Liver (tissue), 9 donors: Measurements from ENCODE around the gene TSN. TPM values are rescaled to one million over a fixed set of nuclear protein-coding genes. Genes with fewer than 3 reads are reported as not detected.
"Not testable (repeated sequence)": the region's sequence is repeated elsewhere in the genome, so short reads cannot be mapped to it uniquely, and the experiment has no call there.

Experiments used
- DNase-seq: peaks from one replicate; pipeline ENCODE4 v3.0.0-alpha.2; 2017; ENCODE audit warnings: low spot score
- H3K27ac ChIP-seq, 2 donors: one replicate each; pipeline ENCODE4 v1.7.0; 2013; ENCODE audit warnings: inconsistent platforms in 2 of 2, low read length in 2 of 2, control low read depth in 1 of 2, low read depth in 1 of 2, mild to moderate bottlenecking in 1 of 2
- H3K27me3 ChIP-seq, 4 donors: one replicate each; pipeline versions ENCODE4 v1.6.1 to v1.7.0; 2013; ENCODE audit warnings: low read length in 3 of 4, inconsistent platforms in 1 of 4, mild to moderate bottlenecking in 1 of 4, moderate library complexity in 1 of 4; ENCODE audit not compliant: control insufficient read depth in 4 of 4, insufficient read depth in 4 of 4
- H3K36me3 ChIP-seq, 4 donors: one replicate each; pipeline versions ENCODE4 v1.6.1 to v1.7.0; 2013; ENCODE audit warnings: low read length in 3 of 4, mild to moderate bottlenecking in 3 of 4, low read depth in 1 of 4, moderate library complexity in 1 of 4; ENCODE audit not compliant: control insufficient read depth in 4 of 4, insufficient read depth in 3 of 4
- H3K4me1 ChIP-seq, 4 donors: one replicate each; pipeline versions ENCODE4 v1.6.1 to v1.7.0; 2013; ENCODE audit warnings: low read length in 3 of 4, mild to moderate bottlenecking in 3 of 4, moderate library complexity in 1 of 4; ENCODE audit not compliant: control insufficient read depth in 4 of 4, insufficient read depth in 4 of 4
- H3K4me3 ChIP-seq, 3 donors: one replicate each; pipeline versions ENCODE4 v1.6.1 to v1.7.0; 2013; ENCODE audit warnings: low read length in 3 of 3, control low read depth in 1 of 3, low read depth in 1 of 3, mild to moderate bottlenecking in 1 of 3
- H3K9ac ChIP-seq, 2 donors: one replicate each; pipeline ENCODE4 v1.7.0; 2013; ENCODE audit warnings: low read length in 2 of 2, mild to moderate bottlenecking in 2 of 2, moderate library complexity in 2 of 2, control low read depth in 1 of 2, low read depth in 1 of 2
- H3K9me3 ChIP-seq, 4 donors: one replicate each; pipeline versions ENCODE4 v1.6.1 to v1.7.0; 2013; ENCODE audit warnings: low read length in 3 of 4; ENCODE audit not compliant: control insufficient read depth in 4 of 4
- ATF3 ChIP-seq: IDR thresholded peaks from 2 replicates; pipeline ENCODE4 v1.6.1; 2016; ENCODE audit warnings: antibody characterized with exemption
- CTCF ChIP-seq: fragments of 150-350 bp; IDR thresholded peaks from 2 replicates; pipeline ENCODE4 v1.5.1; 2017; ENCODE audit warnings: improper control_type of control experiment, low read depth, low read length; ENCODE audit not compliant: missing input control
- EGR1 ChIP-seq, 2 donors: IDR thresholded peaks; 2 replicates each; pipeline ENCODE4 v1.6.1; 2016 to 2018; ENCODE audit warnings: antibody characterized with exemption in 2 of 2, low read depth in 2 of 2
- FOXA1 ChIP-seq: IDR thresholded peaks from 2 replicates; pipeline ENCODE4 v1.6.1; 2016; ENCODE audit warnings: antibody characterized with exemption
- FOXA2 ChIP-seq: IDR thresholded peaks from 2 replicates; pipeline ENCODE4 v1.6.1; 2016; ENCODE audit warnings: antibody characterized with exemption
- HNF4A ChIP-seq, 2 donors: conservative IDR thresholded peaks; 2 replicates each; pipeline ENCODE4 v1.6.1; 2016; ENCODE audit warnings: antibody characterized with exemption in 2 of 2, mild to moderate bottlenecking in 2 of 2
- JUND ChIP-seq, 2 donors: IDR thresholded peaks; 2 replicates each; pipeline ENCODE4 v1.6.1; 2016; ENCODE audit warnings: antibody characterized with exemption in 2 of 2
- MAX ChIP-seq: IDR thresholded peaks from 2 replicates; pipeline ENCODE4 v1.6.1; 2016; ENCODE audit warnings: antibody characterized with exemption
- NR2F2 ChIP-seq: IDR thresholded peaks from 2 replicates; pipeline ENCODE4 v1.6.1; 2016; ENCODE audit warnings: antibody characterized with exemption
- RAD21 ChIP-seq, 2 donors: IDR thresholded peaks; 2 replicates each; pipeline ENCODE4 v1.6.1; 2016; ENCODE audit warnings: antibody characterized with exemption in 2 of 2, mild to moderate bottlenecking in 2 of 2
- REST ChIP-seq: IDR thresholded peaks from 2 replicates; pipeline ENCODE4 v1.6.1; 2016; ENCODE audit warnings: antibody characterized with exemption, mild to moderate bottlenecking
- RXRA ChIP-seq, 2 donors: IDR thresholded peaks; 2 replicates each; pipeline ENCODE4 v1.6.1; 2017 to 2018; ENCODE audit warnings: antibody characterized with exemption in 2 of 2, mild to moderate bottlenecking in 1 of 2
- SP1 ChIP-seq: IDR thresholded peaks from 2 replicates; pipeline ENCODE4 v1.6.1; 2018; ENCODE audit warnings: antibody characterized with exemption, mild to moderate bottlenecking
- TAF1 ChIP-seq: conservative IDR thresholded peaks from 2 replicates; pipeline ENCODE4 v1.6.1; 2016; ENCODE audit warnings: antibody characterized with exemption, mild to moderate bottlenecking
- WGBS: extraction: QIAGEN DNeasy Blood & Tissue Kit; methylation state at CpG from one replicate; pipeline ENCODE4 v1.1.7; 2013; 5-methylcytosine and 5-hydroxymethylcytosine counted together
- polyA plus RNA-seq, 2 donors: library from polyadenylated mRNA; stranded (reverse) in 1 of 2; unstranded in 1 of 2; fragments of 200-250 nt in 1 of 2; fragments of >200 nt in 1 of 2; fragmentation: Nextera tagmentation in 1 of 2; extraction: Ambion mirVana in 1 of 2; gene quantifications; one replicate each; pipeline versions ENCODE4 v1.2.1 to v1.2.3, GENCODE V29; 2013 to 2015
- total RNA-seq, 2 donors: library from RNA; depleted of rRNA; stranded (reverse); fragments of >200 nt; gene quantifications; one replicate each; pipeline ENCODE4 v1.2.3, GENCODE V29; 2014
- donor health status: healthy.
- donor health status: healthy.
- donor health status: healthy.
- donor health status: healthy.
- donor health status: healthy.

The TSN gene
- total and polyA plus RNA-seq, 4 donors: 17.0 to 30.6 (median 17.7) TPM

GRCh38 chr2:121710470-121711170, 44.8 kb upstream of the TSN start (continued):
- TF ChIP-seq CTCF: no peak

GRCh38 chr2:121711481-121711880, 44.0 kb upstream of the TSN start:
- not testable (repeated sequence) for H3K36me3 ChIP-seq, H3K9me3 ChIP-seq, H3K4me3 ChIP-seq, H3K27me3 ChIP-seq, H3K9ac ChIP-seq, H3K27ac ChIP-seq, H3K4me1 ChIP-seq, DNase-seq
- 94% methylated on average over 3 of the region's 3 CpGs for WGBS

- no peaks in the 10 kb centered on the region for H3K27me3 ChIP-seq
- WGBS: 23% methylated on average over 1 of the region's 1 CpG
- H3K9me3 ChIP-seq: no peaks in the 10 kb centered on the region
- peaks cover 3 to 11% (median 8%) of the 10 kb centered on the region in 4 donors for H3K4me1 ChIP-seq
- H3K27ac ChIP-seq: peak overlapping the region in 1 of 2 donors; percentile 37
- no peaks in the 10 kb centered on the region for H3K36me3 ChIP-seq
- TF ChIP-seq REST (no peak), RXRA (IDR thresholded peaks at IDR 0.05) (peak in 1 of 2 donors; percentile 40)
- no peak overlapping the region for H3K9ac ChIP-seq
- no peak for DNase-seq
- no peak overlapping the region for H3K4me3 ChIP-seq
Observed at GRCh38 chr2:121716126-121716525, 39.3 kb upstream of the TSN start.

GRCh38 chr2:121717529-121717928, 37.9 kb upstream of the TSN start:
- 98% methylated on average over 6 of the region's 6 CpGs for WGBS
- no peak for DNase-seq
- H3K4me1 ChIP-seq: peaks cover 3 to 11% (median 8%) of the 10 kb centered on the region in 4 donors
- no peaks in the 10 kb centered on the region for H3K36me3 ChIP-seq
- no peak overlapping the region for H3K9ac ChIP-seq
- no peaks in the 10 kb centered on the region for H3K27me3 ChIP-seq
- H3K9me3 ChIP-seq: no peaks in the 10 kb centered on the region
- no peak overlapping the region for H3K27ac ChIP-seq
- H3K4me3 ChIP-seq: no peak overlapping the region
- no peak for TF ChIP-seq JUND (IDR thresholded peaks at IDR 0.05)
- TF ChIP-seq FOXA1: no peak
- no peak for TF ChIP-seq ATF3
- no peak for TF ChIP-seq SP1
- TF ChIP-seq NR2F2: no peak
- no peak for TF ChIP-seq HNF4A (conservative IDR thresholded peaks at IDR 0.05)
- TF ChIP-seq MAX: no peak
- TF ChIP-seq FOXA2: no peak
- TF ChIP-seq RXRA (IDR thresholded peaks at IDR 0.05): no peak
- no peak for TF ChIP-seq TAF1
- TF ChIP-seq CTCF: no peak
- no peak for TF ChIP-seq EGR1 (IDR thresholded peaks at IDR 0.05; ENCODE audit: low read depth in 2 of 2)
- TF ChIP-seq RAD21 (IDR thresholded peaks at IDR 0.05): no peak
